Globus pallidus (tissue), 1 donor: Measurements from ENCODE around the gene ASB1.

Experiments used
- DNase-seq: peaks from one replicate; pipeline ENCODE4 v3.0.0-alpha.2; 2015; ENCODE audit warnings: low spot score

The ASB1 gene

DNA sequence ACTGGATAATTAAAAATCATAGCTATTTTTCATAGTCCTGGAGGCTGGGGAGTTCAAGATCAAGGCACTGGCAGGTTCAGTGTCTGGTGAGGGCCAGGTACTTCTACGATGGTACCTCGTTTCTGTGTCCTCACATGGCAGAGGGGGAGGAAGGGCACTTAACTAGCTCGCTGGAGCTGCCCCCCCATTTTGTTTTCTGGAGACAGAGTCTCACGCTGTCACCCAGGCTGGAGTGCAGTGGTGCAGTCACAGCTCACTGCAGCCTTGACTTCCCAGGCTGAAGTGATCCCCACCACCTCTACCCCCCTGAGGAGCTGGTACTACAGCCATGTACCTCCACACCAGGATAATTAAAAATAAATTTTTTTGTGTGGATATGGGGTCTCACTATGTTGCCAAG, 40.3 kb downstream of the ASB1 start:
- no peak for DNase-seq

DNA sequence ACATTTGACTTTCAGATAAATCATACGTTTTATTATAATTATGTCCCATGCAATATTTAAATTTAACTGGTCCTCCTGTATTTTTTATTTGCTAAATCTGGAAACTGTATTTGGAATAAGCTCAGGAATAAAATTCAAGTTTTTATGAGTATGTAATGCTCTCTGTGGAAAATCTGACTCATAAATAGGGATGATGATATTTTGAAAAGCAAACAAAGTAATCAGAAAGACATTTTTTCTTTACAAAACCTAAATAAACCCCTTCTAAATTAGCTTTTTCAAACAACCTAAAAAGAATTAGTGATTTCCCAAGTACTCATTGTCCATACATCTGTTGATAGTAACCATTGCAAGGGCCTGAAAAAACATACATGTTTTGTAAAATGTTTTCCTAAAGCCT, 41.1 kb downstream of the ASB1 start:
- DNase-seq: no peak

DNA sequence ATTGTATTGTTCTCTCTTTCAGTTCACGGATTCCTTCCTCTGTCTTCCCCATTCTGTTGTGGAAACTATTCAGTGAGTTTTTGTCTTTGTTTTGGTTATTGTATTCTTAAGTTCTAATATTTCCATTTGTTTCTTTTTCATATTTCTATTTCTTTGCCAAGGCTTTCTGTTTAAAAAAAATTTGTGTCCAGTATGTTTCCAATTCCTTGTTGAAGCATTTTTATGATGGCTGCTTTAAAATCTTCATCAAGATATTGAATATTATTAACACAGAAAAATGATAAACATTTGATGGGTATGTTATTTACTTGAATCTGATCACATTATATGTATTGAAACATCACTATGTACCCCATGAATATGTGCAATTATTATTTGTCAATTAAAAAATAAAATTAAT, 42.4 kb downstream of the ASB1 start:
- no peak for DNase-seq

DNA sequence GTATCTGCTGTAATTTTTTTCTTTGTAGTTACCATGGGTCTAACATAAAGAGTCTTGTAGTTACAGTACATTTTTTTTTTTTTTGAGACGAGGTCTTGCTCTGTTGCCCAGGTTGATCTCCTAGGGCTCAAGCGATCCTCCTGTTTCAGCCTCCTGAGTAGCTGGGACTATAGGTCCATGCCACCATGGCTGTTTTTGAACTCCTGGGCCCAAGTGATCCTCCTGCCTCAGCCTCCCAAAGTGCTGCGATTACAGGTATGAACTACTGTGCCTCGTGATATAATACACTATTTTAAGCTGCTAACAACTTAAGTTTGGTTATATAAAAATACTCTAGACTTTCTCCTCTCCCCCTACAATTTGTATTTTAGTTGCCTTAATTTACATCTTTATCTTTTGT, 46.3 kb downstream of the ASB1 start:
- no peak for DNase-seq

DNA sequence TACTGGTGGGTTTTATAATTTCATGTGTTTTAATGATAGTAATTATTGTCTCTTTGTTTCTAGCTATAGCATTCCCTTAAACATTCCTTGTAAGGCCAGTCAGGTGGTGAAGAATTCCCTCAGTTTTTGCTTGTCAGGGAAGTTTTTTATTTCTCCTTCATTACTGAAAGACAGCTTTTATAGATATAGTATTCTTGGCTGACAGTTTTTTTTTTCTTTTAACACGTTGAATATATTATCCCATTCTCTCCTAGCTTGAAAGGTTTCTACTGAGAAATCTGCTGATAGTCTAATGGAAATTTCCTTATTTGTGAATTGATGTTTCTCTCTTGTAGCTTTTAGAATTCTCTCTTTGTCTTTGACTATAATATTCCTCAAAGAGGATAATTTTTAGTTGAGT, 46.8 kb downstream of the ASB1 start:
- DNase-seq: no peak

DNA sequence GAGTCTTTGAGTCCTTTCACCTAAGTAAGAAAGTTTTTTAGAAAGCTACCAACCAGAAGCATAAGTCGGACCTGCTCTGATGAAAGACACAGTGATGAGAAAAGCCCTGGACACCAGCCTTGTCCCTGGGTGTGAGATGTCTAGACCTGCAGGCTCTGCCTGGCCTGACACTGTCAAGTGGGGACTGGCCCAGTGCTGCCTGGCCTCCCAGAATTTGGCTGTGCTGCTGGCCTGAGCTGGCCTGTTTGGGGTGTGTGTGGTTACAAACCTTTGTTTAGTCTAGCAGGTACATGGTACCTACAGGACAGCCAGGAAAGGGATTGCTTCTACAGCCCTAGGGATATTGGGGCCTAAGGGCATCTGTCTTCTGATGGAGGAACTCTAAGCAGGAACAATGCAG, 48.3 kb downstream of the ASB1 start:
- DNase-seq: no peak

DNA sequence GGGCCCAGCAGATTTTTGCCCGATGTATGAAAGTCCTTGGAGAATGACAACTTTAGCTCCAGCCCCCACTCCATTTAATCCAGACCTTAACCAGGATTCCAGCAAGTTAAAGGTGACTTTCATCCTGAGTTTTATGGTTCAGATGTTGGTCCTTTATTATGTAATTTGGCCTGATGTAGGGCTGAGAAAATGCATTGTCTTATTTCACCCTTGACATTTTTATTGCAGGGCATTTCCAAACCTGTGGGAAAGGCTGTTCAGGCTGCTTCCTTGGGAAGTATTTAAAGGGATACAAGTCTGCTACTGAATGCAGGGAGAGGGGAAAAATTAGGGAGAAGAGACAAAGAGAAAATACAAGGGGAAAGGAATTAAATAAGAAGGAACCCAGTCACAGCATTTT, 48.8 kb downstream of the ASB1 start:
- DNase-seq: no peak

DNA sequence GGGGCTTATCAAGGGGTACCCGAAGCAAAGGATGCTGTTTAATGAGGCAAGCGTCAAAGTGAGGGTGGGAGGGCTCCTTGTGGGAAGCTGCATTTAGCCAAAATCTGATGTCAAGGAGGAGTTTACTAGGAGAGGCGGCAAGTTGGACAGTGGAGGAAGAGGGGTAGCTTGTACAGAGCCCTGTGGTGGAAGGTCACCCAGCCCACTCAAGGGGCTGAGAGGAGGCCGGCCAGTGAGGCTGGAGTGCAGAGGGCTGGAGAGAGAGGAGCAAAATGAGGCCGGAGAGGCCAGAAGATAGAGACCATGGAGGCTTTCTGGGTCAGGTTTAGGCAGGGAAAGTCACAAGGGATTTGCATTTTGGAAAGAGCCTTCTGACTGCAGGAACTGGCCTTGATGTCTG, 49.5 kb downstream of the ASB1 start:
- no peak for DNase-seq

DNA sequence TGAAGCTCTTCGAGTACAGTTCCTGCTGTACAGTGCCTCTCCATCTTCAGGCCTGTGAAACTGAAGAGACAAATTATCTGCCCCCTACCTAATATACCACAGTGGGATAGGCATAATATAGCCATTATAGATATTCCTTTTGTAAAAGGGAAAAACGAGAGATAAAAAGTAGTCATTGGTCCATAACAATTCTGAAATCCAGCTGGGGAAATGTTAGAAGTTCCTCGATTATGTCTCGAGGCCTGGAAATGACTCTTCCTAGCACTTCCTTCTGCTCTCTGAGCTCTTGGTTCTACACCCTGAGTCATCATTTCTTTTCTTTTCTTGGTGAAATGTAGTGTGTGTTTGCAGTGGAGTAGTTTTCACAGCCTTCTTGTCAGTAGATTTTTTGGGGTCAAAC, 51.5 kb downstream of the ASB1 start:
- no peak for DNase-seq

DNA sequence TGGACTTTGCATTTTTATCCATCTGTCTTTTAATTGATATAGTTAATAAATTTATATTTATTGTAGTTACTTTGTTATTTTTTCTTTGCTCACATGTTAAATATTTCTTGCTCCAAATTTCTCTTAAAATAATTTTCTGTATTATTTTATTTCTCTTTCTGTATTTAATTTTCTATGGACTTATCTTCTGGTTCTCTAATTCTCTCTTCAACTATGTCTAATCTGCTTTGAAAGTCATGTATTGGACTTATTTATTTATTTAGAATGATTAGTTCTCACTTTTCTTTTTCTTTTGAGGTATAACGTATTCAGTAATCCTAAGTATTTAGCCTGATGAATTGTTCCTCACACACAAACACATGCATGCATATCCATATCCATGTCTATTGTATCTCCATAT, 53.1 kb downstream of the ASB1 start:
- no peak for DNase-seq

DNA sequence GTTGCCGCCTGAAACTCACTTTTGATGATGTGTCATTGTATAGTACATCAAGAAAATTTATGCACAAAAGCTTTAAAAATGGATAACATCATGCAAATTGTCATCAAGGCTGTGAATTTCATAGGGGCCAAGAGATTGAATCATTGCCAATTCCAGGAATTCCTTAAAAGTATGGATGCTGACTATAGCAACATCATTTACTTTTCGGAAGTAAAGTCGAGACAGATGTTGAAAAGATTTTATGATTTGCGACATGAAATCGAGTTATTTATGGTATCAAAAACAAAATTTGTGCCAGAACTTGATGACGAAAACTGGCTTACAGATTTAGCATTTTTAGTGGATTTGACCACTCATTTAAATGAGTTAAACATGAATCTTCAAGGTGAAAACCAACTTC, 56.3 kb downstream of the ASB1 start:
- no peak for DNase-seq

DNA sequence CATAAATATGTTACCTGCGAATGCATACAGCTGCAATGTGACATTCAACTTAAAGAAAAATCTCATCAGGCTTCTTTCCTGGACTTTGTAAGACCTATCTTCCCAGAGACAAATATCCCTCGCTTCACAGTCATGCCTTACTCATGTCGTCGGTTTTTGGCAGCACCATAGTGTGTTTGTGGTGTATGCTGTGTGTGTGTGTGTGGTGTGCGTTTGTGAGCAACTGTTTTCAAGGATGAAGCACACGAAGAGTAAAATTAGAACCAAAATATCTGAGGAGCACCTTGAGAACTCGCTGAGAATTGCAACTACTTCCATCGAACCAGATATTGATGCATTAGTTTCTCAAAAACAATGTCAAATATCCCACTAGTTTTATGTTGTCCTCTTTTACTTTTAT, 56.9 kb downstream of the ASB1 start:
- no peak for DNase-seq

DNA sequence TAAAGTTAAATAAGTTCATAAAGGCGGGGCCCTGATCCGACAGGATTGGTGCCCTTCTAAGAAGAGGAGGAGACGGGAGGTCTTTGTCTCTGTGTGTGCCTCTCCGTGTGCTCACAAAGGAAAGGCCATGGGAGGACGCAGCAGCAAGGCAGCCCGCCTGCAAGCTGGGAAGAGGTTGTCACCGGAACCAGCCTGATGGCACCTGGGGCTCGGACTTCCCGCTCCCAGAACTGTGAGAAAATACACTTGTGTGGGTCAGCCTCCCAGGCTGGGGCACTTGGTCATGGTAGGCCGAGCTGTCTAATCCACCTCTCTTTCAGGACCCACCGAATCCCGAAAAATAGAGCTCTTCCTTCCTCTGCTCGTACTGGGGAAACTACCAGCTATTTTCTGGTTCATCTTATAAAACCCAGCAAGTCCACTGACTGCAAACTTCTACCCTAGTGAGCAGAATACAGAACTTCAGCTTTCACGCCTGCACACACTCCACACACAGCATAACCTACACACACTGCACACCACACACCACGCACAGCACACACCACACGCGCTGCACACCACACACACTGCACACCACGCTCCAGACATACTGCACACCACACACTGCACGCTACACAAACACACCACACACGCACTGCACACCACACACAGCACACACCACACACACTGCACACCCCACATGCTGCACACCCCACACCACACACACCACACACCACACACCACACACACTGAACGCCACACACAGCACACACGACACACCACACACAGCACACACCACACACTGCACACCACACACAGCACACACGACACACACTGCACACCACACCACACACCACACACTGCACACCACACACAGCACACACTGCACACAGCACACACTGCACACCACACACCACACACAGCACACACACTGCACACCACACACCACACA, 58.1 kb downstream of the ASB1 start:
- DNase-seq: no peak

DNA sequence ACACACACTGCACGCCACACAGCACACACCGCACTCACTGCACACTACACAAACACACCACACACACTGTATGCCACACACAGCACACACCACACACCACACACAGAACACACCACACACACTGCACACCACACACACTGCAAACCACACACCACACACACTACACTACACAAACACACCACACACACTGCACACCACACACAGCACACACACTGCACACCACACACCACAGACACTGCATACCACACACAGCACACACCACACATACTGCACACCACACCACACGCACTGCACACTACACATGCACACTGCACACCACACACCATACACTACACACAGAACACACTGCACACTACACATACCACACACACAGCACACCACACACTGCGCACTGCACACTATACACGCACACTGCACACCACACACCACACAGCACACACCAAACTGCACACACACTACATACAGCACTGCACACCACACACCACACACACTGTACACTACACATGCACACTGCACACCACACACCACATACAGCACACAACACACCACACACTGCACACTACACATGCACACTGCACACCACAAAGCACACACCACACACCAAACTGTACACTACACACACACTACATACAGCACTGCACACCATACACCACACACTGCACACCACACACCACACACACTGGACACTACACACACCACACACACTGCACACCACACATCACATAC, 59.6 kb downstream of the ASB1 start:
- DNase-seq: no peak

DNA sequence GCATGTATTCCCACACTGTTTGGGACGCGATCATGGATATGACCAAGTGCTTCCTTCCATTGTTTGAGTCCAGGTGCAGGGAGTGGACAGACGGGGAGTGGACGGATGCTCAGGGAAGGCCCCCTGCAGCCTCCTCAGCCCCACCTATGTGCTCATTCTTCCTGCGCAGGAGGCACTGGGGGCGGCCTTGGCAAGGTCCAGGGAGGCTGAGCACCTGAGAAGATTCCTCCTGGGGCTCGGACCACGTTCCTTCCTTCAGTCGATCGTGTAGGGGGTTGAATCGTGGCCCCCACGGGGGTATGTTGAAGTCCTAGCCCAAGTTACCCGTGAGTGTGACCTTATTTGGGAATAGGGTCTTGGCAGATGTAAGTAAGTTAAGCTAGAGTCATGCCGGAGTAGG, 60.4 kb downstream of the ASB1 start:
- DNase-seq: no peak

DNA sequence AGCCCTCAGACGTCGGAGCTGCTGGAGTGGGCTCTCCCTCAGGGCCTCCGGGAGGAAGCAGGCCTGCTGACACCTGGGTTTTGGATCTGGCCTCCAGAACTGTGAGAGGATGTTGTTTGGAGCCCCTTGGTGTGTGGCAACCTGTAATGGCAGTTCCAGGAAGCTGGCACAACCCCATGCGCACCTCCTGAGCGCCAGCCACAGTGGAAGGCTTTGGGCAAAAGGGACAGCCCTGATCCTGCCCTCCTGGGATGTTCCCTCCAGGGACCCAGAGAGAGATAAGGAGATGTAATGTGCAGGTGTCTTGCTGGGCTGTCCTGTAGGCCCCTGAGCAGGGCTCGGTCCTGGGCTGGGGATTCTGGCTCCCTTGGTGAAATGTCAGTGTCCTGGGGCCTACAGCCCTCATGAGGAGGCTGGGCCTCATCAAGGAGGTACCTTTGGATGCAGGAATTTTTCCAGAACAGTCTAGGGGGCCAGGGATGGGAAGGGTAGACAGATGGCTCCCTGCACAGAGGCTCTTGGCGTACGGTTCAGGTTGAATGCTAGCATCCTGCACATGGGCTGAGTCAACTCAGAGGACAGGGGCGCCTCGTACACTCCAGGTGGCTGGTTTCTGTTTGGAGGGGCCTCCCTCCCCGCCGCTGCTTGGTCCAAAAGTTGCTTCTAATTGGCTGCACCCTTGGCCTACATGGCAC, 61.1 kb downstream of the ASB1 start:
- DNase-seq: no peak

DNA sequence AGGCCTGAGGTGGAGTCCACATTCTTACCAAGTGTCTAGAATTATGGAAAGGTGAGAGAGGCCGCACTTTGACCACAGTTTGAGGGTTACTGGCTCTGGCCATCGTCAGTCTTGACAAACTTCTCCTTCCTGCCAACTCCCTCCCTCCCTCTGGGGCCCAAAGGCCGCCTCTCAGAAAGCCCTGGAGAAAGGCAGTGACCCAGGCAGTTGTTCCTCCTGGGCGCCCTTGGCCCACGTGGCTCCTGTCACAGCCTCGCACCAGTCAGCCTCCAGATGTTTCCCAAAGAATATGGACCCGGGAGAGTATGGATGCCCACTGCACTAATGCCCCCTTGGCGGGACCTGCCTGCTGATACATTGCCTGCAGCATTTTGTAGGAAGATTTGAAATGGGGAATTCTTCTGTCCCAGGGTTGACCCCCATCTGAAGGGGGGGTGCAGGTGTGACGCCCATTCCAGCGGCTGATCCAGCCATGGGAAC, 61.7 kb downstream of the ASB1 start:
- no peak for DNase-seq

DNA sequence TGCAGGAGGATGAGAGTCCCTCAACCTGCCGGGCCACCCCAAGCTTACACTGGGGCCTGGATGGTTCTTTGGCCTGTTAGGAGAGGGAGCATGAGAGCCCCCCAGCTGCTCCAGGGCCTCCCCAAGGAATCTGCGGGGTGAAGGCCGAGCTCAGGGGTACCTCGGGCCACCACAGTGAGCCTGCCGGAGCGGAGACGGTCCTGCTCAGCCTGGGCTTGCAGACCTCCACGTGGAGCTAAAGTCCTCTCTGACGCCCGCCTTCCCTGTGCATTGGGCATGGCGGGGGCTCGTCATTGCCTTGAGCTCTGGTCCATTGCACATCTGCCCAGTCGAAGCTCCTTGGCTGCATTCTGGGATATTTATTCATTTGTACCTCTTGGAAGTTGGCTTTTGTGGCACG, 62.7 kb downstream of the ASB1 start:
- DNase-seq: no peak

DNA sequence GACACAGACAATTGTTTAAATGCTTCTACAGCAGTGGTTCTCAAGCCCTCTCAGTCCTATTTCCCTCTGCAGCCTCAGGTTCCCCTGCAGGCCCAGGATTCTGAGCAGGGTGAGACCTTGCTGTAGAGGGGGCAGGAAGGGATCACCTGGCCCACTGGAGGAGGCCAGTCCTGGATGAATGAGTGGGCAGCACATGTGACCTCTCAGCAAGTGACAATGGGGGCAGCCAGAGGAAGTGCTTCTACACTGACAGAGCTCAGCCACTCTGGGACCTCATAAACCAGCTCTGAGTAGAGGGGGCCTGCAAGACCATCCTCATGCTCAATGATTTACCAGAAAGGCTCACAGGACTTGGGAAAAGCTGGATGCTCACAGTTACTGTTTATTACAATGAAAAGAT, 63.2 kb downstream of the ASB1 start:
- DNase-seq: no peak

DNA sequence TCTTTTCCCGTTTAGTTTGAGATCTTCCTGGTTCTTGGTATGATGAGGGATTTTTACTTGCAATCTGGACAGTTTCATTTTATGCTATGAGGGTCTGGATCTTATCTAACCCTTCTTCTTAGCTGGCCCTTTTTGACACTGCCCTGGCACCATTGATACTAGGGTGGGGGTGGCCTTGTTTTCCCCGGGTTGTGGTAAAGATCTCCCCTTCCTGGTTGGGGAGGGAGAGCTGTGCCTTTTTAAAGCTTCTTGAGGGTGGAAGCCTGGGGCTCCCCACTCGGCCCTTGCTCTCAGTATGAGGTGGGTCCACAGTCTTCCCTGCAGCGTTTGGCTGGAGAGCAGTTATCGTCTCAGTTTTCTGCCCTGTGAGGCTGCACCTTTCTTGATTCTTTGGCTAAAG, 66.1 kb downstream of the ASB1 start:
- no peak for DNase-seq

DNA sequence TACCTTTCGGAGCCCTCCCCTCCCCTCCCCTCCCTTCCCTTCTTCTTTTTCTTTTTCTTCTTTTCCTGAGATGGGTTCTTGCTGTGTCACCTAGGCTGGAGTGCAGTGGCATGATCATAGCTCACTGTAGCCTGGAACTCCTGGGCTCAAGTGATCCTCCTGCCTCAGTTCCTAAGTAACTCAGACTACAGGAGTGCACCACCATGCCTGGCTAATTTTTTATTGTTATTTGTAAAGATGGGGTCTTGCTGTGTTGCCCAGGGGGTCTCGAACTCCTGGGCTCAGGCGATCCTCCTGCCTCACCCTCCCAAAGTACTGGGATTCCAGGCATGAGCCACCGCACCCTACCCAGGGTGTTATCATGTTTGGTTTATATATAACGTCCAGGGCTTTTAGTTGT, 66.7 kb downstream of the ASB1 start:
- no peak for DNase-seq

DNA sequence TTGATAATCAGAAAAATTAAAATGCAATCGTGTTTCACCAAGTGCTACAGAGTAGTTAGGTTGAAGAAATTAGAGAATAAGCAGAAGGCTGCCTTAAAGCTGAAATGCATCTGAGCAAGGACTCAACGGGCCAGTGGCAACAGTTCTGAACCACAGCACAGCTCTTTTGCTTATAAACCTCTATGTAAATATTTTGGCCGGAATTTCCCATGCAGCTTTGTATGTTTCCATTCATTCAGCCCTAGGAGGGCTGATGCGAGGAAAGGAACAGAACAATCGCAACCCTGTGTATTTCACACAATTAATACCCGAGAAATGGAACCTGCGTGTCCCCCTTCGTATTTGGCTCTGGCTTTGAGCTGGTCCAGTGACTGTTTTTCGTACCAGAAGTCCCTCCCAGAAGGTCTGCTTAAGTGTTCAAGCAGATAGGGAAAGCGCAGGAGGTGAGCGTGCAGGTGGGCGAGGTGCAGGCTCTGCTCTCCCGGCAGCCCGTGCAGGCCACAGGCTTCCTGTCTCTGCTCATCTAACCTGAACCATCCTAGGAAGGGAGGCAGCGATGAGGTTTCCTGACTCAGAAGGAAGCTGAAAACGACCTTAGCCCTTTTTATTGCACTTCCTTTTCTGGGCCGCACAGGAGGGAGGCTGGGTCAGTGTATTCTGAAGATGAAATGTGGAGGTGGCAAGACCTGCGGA, 67.3 kb downstream of the ASB1 start:
- DNase-seq: no peak
